GM20000 (cell line): ENCODE measurements around the gene PTPRG.

Source experiments
- DNase-seq: peaks from one replicate; pipeline ENCODE4 v3.0.0; 2012; ENCODE audit warnings: low spot score
- TF ChIP-seq, protein P1 (sequence below): IDR thresholded peaks from 2 replicates; pipeline ENCODE4 v1.5.1; 2012; ENCODE audit warnings: mild to moderate bottlenecking, control low read depth; ENCODE audit errors: extremely low read depth, missing control alignments

Gene PTPRG

GRCh38 chr3:62090066-62090465, 528.7 kb downstream of the PTPRG start:
- DNase-seq = no peak
- TF ChIP-seq, protein P1, sequence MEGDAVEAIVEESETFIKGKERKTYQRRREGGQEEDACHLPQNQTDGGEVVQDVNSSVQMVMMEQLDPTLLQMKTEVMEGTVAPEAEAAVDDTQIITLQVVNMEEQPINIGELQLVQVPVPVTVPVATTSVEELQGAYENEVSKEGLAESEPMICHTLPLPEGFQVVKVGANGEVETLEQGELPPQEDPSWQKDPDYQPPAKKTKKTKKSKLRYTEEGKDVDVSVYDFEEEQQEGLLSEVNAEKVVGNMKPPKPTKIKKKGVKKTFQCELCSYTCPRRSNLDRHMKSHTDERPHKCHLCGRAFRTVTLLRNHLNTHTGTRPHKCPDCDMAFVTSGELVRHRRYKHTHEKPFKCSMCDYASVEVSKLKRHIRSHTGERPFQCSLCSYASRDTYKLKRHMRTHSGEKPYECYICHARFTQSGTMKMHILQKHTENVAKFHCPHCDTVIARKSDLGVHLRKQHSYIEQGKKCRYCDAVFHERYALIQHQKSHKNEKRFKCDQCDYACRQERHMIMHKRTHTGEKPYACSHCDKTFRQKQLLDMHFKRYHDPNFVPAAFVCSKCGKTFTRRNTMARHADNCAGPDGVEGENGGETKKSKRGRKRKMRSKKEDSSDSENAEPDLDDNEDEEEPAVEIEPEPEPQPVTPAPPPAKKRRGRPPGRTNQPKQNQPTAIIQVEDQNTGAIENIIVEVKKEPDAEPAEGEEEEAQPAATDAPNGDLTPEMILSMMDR = no peak

DNA sequence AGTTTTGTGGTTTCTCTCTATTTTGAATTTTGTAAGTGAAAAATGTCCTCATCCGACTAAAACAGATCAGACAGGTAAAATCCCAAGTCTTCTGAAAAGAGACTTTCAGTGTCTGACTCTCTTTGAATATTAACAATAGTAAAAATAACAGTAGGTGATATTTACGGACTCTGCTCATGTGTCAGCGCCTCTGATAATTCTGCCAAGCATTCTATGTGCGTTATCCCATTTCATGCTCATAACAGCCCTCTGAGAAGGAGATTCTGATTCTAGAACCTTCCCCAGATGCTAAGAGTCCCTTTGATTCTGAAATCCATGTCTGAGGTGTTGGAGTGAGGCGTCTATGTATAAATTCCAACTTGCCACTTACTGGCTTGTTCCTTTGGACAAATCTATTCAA, 529.1 kb downstream of the PTPRG start:
- DNase-seq = no peak

GRCh38 chr3:62093025-62093424, 531.7 kb downstream of the PTPRG start:
- no peak for DNase-seq
- TF ChIP-seq, protein P1 = no peak

More for the DNA sequence above, 529.1 kb downstream of the PTPRG start:
- TF ChIP-seq, protein P1 = no peak

- no peak for DNase-seq
- TF ChIP-seq, protein P1 = no peak
Observed at GRCh38 chr3:62094461-62094860, 533.1 kb downstream of the PTPRG start.

DNA sequence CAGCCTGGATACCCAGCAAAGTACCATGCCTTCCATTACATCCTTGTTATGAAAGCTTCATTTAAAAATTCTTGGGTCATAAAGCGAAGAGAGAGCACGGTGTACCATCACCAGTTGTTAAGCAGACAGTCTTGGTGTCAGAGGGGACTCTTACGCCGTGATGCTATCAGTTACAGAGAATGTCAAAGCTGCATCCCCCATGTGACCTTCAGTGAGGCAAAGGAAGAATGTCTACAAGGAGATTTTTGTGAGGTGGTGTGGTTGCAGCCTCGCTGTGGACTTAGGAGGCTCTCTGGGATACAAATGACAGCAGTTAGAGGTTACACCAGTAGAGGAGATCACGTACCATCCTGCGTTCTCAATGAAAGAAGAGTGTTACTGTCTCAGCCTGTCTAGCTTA, 533.7 kb downstream of the PTPRG start:
- no peak for DNase-seq
- TF ChIP-seq, protein P1 = no peak

DNA sequence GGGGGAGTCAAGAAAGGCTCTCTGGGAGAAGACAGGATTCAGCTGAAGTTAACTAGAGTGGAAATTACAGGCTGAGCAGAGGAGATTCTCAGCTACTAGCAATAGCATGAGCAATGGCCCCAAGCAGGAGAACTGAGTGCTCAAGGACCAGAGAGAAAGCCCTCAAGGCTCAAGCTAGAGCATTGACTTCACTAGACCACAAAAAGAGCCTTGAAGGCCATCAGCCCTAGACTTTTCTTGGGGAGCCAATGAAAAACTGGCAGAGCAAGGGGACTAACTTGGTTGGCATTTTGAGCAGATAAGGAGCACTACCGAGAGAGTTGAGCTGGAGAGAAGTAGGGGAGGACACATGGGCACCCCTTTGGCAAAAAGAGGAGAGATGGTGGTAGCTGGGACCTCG, 534.4 kb downstream of the PTPRG start:
- TF ChIP-seq, protein P1 = no peak
- DNase-seq = no peak

GRCh38 chr3:62096521-62096920, 535.1 kb downstream of the PTPRG start:
- no peak for DNase-seq
- TF ChIP-seq, protein P1 = no peak
